HG03439 (cell line): ENCODE measurements around the gene ASH1L.
"Not testable (repeated sequence)": the region's sequence is repeated elsewhere in the genome, so short reads cannot be mapped to it uniquely, and the experiment has no call there.

ENCODE experiments used
- ATAC-seq: cut with Tn5 transposase; IDR thresholded peaks from one replicate; pipeline ENCODE4 v1.9.1; 2021; ENCODE audit warnings: mild to moderate bottlenecking, moderate library complexity; ENCODE audit not compliant: unreplicated experiment

Gene ASH1L

DNA sequence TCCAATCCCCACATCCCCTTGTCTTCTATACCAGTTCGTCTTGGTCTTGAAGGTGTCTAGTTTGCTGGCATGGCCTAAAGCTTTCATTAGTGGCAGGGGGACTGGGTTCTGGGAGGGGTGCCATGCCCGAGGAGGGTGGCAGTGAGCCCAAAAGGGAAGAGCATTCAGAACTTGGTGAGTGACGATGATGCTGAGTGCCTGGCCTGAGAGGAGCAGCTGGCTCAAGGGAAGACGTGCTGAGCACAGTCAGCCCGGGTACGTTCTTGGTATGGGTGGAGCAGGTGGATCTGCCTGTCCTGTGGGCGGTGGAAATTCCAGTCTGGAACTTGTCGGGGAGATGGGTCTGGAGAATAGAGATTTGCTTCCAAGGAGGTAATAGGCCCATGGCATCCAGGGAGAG, 249.3 kb downstream of the ASH1L start:
- no peak for ATAC-seq

DNA sequence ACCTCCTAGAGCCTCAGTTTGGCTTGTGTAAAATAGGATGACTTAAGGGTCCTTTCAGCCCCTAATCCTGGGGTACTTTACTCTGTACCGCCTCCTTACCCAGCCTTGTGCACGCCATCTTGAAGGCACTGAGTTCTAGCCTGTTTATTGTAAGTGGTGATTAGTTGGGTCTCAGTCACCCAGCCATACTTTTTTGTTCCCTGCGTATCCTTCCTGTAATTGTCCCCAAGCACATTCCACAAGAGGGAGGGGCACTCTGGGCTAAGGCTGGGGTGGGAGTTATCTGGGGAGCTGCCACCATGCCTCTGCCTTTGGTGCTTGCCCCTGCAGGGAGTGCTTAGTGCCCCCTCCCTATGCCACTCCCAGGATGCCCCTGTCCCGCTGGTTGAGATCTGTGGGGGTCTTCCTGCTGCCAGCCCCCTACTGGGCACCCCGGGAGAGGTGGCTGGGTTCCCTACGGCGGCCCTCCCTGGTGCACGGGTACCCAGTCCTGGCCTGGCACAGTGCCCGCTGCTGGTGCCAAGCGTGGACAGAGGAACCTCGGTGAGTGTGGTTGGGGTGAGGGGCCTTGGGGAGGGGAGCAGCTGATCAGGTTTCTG, 253.1 kb downstream of the ASH1L start:
- no peak for ATAC-seq

DNA sequence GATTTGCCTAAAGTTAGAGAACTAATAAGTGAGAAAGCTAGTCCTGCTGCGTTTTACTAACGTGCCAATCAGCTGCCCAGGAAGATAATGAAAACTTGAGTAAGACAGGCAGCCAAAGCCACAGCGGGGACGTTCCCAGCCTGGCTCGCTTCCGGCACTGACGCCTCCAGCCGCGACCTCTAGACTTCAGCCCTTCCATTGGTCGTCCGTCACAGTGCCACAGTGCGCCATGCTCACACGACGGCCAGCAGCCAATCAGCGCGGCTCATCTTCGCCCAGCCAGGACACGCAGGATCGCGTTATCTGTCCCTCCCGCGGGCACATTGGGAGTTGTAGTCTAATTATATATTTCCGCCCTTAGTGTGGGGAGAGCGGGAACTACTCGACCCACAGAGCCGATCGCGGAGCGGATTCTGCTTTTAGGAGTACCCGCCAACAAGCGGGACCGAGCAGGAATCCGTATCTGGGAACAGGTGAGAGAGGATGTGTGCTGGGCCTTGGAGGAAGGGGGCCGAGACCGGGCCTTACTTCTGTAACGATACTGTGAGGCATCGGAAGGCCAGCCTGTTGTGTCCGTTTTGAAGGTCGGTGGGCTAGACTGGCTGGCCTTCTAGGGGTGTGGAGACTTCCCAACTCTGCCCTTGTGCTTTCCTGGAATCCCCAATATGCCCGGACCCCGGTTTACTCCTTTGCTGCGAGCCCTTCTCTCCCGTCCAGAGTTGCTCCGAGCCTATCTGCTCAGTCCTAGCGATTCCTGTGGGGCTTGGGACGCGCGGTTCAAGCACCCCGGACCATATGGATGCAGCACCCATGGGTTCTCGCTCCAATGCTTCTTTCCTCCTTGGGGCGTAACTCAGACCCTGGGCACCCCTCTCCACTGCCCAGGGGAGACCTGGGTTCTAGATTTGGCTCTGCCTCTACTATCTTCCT, 253.8 kb downstream of the ASH1L start, which contains the start of gene FDPS:
TSS of gene FDPS (plus strand) at position 374 of the 930 bp plus-strand sequence. CDS start 924 bp downstream, outside the sequence.
- ATAC-seq = peak; percentile 92

DNA sequence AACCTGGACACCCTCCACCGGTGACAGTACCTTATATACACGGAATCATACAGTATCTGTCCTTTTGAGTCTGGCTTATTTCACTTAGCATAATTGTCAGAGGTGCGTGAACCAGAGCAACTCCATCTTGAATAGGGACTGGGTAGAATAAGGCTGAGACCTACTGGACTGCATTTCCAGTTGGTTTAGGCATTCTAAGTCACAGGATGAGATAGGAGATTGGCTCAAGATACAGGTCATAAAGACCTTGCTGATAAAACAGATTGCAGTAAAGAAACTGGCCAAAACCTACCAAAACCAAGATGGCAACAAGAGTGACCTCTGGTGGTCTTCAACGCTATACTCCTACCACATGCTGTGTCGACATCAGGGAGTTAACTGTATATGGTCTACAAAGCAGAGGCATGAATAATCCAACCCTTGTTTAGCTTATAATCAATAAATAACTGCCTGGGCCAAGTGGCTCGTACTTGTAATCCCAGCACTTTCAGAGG, 255.3 kb downstream of the ASH1L start:
- no peak for ATAC-seq

DNA sequence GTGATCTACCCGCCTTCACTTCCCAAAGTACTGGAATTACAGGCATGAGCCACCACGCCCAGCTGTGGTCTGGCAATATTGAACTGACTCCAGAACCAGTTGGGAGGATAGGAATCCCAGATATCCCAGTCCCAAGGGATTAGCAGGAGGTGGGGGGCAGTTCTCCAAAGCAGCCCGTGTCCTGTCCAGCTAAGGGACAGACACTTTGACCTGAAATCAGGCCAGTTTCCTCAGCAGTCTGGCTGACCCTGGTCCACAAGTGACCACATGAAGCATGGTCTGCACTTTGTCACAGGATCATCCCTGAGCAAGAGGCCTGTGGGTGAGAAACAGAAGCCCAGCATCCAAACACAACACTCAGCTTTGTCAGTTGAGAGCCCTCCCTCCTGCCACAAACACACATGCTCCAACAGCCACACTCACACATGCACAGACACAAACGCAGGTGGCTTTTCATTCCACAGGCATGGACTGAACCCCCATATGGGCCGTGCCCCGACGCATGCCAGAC, 256.7 kb downstream of the ASH1L start:
- no peak for ATAC-seq

DNA sequence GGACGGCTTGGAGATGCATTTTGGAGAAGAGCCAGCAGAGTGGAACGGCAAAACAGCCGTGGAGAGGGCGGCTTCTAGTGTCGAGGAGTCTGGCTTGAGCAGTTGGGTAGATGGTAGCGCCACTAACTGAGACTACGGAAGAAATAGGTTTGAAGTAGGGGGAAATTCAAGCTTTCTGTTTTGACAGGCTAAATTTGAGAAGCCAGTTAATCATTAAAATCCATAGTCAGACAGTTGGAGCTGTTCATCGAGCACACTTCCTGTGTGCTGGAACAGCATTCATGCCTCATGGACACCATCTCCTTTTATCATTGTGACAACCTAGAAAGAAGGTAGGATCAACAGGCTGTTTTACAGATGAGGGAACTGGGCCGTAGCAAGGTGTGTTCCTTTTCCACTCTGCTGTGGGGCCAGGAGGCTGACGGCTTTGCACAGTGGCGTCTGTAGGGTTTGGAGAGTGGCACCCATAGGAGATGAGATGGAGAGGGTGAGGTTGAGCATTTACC, 258.0 kb downstream of the ASH1L start:
- no peak for ATAC-seq

DNA sequence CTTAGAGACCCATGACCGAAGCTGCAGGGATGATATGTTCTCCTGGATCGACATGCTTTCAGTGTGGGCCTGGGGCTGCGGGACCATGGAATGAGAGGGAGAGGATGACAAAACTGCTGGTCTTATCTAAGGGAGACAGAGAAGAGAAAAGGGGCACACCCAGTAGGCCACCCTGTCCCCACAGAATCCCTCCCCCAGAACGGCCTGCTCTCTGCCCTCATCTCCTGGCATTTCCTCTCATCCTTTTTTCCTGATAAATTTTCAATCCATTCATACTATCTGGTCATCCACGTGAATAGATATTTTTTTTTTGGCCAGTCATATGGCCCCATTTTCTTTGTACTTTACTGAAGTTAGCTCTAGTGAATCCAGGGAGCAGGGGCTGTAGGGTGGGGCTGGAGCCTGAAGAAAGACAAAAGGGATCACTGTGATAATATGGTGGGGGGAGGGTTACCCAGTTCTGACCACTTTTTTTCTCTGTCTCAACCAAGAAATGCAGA, 261.2 kb downstream of the ASH1L start, which contains the start of gene PKLR:
TSS of gene PKLR (minus strand) at position 97 of the 500 bp plus-strand sequence. CDS start at position 54, 43 bp downstream.
- no peak for ATAC-seq

DNA sequence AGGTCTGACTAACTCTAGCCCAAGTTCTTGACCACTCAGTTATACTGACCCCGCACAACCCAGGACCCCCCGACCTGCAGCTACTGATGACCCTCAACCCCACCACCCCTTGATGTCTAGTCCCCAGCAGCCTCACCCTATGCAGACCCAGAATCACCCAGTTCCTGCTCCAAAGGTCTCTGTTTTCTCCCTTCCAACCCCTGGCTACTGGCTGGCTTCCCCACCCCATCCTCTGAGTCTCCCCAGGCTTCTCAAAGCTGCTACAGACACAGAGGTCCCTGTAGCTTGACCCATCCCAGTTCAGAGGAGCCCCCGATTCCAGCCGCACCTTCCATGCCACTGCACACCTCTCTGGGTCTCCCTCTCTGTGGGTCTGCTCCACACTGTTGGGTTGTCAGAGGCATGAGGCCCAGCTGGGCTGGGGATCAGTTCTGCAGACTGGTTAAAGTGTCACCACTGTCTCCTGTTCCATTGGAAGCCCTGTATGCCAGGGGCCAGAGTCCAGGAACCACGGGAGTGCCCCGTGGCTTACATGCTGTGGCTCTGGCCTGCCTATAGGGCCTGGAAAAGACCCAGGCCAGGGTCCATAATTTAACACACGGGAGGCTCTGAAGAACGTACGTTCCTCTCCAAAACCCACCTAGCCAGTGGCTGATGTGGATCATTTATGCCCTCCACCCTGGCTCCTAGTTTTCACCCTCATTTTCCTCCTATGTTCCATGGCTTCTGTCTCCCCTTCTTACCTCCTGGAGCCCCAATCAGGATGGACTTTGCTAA, 261.9 kb downstream of the ASH1L start:
- no peak for ATAC-seq

DNA sequence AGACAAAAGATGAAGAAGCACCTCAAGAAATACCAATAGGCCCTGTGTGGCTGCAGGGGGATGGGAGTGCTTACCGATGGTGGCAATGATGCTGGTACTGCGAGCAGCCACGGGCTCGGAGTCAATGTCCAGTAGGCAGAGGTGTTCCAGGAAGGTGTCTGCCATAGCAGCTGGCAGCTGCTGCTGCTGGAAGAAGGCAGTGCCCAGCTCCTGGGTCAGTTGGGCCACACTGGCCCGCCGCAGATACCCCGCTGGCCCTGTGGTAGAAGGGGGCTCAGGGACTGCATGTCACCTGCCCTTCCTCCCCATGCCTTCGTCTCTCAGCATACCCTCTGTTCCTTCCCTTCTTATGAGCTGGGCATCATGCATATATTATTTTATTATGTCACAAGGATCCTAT, 262.6 kb downstream of the ASH1L start:
- ATAC-seq = no peak

DNA sequence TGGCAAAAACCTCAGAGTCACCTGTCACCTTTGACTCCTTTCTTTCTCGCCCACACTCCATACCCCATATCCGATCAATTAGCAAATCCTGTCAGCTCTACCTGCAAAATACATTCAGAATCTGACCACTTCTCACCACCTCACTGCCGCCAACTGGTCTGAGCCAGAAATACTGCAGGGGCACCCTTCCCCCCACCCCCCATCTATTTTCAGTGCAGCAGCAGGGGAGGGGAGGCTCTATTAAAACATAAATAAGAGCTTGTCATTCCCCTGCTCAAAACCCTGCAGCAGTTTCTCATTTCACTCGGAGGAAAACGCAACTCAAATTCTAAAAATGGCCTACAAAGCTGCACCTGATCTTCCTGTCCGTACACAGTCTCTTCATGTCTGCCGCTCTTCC, 265.2 kb downstream of the ASH1L start:
- ATAC-seq = no peak

DNA sequence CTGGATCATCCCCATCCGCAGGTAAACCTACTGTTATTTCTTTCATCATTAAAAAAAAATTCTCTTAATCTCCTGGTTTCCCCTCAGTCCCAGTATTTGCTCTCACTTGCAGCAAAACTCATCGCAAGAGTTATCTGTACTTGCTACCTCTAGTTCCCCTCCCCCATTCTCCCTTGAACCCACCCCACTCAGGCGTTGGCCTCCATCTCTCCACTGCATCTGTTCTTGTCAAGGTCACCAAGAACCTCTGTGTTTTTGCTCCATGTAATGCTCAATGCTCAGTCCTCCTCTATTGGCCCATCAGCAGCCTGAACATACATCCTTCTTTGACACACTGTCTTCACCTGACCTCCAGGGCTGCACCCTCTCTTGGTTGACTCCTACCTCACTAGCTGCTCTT, 265.9 kb downstream of the ASH1L start:
- no peak for ATAC-seq

DNA sequence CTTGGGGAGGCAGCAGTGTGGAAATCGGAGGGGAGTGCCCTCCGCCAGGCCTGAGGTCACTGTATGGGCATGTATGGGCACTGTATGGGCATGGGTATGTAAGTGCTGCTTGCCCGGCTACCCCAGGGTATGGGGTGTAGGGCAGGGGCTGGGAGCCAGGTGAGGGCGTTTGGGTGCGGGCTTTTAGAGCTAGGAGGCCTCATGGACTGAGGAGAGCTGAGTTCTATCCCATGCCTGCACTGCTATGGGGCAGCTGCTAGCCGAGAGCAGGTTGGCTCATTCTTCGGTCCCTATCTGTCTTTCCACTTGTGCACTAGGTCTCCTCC, 266.7 kb downstream of the ASH1L start:
- no peak for ATAC-seq

DNA sequence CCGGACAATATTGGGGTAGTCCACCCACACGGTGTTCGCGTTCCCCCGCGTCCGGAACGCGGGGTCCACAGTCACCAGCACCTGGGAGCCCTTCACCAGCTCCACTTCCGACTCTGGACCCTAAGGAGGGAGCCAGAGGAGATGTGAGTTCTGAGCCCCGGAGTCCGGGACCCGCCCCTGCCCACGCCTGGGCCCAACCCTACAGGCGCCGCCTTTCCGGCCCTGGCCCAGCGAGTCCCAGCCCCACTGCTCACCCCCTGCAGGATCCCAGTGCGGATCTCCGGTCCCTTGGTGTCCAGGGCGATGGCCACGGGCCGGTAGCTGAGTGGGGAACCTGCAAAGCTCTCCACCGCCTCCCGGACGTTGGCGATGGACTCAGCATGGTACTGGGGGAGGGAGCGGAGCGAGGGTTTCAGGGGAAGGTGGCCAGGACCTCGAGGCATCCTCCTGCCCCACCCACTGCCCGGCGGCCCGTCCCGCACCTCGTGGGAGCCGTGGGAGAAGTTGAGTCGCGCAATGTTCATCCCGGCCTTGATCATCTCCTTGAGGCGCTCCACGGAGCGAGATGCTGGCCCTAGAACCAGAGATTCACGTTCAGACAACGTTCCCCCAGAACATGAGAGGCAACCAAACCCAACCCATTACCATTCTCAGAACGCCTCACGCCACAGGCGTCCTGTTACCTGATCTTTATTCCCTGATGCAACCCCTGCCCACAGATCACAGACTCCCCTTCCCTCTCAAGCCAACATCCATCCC, 267.2 kb downstream of the ASH1L start:
- ATAC-seq = no peak

DNA sequence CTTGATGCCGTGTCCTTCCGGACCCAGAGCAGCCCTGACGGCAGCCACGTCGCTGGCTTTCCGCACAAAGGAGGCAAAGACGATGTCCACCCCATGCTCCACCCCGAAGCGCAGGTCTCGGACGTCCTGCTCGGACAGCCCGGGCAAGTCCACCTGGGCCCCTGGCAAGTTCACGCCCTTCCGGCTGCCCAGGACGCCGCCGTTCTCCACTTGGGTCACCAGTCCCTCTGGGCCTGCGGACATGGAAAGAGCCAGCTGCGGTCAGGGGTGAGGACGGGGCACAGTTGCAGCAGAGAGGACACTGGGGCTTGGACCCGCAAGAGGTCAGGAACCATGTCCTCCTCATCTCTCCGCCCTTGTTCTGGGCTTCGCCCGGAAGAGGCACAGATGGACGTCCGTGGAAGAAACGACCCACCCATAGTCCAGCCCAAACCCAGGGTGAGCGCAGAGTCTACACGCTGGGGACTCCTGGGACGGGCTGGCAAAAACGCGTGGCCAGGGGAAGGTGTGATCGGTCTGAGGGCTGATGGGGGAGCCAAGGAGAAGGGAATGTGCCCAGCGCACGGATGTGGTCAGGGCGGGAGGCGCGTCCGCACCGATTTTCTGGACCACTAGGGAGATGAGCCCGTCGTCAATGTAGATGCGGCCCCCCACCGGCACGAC, 268.0 kb downstream of the ASH1L start:
- no peak for ATAC-seq

DNA sequence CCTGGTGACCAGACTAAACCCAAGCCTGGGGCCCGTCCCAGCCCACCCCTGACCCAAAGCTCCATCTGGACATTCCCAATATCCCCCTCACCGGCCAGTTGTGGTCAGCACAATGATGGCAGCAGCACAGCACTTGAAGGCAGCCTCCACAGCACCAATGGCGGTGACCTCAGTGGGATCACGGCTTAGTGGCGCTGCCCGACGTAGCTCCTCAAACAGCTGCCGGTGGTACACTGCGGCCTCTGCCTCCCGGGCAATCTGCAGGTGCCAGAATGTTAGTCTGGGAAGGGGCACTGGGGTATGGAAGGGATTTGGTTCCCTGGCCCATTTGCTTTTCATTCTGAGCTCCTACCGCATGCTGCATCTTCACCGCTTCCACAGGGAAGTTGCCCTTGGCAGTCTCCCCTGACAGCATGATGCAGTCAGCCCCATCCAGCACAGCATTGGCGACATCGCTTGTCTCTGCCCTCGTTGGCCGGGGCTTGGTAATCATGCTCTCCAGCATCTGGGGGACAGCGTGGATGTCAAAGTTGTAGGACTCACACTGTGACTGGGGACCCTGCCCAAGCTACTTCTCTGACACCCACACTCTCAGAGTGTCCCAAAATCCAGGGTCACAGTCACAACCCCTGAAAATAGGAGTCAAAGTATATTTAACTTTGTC, 269.4 kb downstream of the ASH1L start:
- ATAC-seq = no peak

DNA sequence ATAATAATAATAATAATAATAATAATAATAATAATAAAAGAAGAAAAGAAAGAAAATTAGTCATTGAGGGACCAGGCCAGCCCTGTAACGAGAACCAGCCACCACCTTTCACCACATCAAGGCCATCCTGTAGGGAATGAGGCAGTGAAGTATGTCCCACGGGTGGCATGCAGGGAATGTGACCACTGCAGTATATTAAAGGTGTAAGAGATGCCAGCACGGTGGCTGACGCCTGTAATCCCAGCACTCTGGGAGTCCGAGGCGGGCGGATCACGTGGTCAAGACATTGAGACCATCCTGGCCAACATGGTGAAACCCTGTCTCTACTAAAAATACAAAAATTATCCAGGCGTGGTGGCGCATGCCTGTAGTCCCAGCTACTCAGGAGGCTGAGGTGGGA, 271.6 kb downstream of the ASH1L start:
- not testable (repeated sequence) for ATAC-seq

DNA sequence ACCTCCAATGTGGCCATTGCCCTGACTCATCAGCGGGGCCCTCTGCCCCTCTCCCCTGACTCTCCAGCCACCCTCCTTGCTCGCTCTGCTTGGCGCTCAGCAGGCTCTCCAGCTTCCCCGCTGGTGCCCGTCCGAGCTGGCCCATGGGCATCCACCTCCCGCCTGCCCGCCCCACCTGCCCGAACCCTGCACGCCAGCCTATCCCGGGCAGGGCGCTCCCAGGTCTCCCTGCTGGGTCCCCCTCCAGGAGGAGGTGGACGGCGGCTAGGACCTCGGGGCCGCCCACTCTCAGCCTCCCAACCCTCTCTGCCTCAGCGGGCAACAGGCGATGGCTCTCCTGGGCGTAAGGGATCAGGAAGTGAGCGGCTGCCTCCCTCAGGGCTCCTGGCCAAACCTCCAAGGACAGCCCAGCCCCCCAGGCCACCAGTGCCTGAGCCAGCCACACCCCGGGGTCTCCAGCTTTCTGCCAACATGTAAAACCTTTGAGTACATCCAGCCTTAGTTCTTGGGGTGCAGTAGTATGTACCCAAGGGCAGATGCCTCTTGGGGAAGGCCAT, 274.5 kb downstream of the ASH1L start:
- no peak for ATAC-seq

DNA sequence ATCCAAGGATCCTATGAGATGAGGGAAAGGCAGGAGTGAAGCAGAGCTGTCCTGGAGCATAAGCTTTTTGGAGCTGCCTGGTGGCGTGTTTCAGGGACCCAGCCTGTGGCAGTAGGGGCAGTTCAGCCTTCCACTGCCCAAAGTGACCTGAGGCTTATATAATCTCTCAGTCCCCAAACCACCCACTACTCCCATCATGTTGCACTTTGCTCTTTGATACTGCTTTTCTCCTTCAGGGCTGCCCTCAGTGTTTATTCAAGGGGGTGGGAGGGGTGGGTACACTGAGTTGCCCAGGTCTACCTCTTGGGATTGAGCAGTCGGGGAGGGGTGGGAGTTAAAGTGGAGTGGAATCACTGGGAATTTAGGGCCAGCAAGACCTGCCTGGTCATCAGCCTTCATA, 276.1 kb downstream of the ASH1L start:
- no peak for ATAC-seq

DNA sequence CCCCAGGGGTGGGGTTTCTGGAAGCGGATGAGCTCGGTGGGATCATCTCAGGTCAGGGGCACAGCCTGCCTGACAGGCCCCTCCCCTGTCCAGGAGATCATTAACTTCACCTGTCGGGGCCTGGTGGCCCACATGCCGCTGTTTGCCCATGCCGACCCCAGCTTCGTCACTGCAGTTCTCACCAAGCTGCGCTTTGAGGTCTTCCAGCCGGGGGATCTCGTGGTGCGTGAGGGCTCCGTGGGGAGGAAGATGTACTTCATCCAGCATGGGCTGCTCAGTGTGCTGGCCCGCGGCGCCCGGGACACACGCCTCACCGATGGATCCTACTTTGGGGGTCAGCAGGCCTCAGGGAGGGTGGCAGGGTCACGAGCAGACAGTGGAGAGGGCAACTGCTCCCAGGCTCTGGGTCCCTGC, 277.0 kb downstream of the ASH1L start:
- no peak for ATAC-seq
